HG02642 (cell line): ENCODE measurements around the gene MAPK6.
"Not testable (repeated sequence)": the region's sequence is repeated elsewhere in the genome, so short reads cannot be mapped to it uniquely, and the experiment has no call there.

ENCODE experiments used
- ATAC-seq: cut with Tn5 transposase; IDR thresholded peaks from one replicate; pipeline ENCODE4 v1.9.1; 2021; ENCODE audit warnings: mild to moderate bottlenecking; ENCODE audit not compliant: unreplicated experiment, poor library complexity

The MAPK6 gene

GRCh38 chr15:52078197-52078875 is 59.3 kb downstream of the MAPK6 start:
- ATAC-seq = no peak

DNA sequence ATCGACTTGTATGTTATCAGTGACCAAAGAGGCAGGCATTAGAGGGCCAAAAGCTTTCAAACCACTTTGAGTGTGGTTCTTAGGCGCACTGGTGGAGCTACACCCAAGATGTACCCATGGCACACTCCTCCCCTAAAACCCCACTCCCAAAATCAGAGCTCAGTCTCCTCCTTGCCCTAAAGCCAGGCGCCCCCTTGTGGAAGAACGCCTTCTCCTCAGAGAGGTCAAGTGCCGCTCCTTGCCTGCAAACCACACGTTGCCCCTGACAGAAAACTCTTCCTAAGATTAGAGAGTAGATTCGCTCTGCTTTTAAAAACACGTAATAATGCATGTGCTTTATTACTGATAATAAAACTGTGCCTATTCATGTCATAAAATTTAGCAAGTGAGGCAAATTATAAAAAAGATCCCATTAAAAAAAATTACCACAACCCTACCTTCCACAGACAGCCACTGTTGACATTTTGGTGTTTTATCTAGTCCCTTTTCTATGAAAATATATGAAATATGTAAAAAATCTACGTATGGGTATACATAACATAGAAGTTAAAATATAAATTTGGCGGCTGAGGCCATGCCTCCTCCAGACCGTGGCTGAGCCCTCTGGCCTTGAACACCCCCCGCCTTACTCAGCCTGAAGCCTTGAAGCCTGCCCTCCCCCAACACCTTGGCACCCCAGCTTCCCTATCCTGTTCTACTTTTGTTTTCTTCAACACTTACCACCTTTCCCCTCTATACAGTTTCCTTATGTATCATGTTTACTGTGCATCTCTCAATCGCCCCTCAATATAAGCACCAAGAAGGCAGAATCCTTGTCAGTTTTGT is 60.1 kb downstream of the MAPK6 start:
- no peak for ATAC-seq

DNA sequence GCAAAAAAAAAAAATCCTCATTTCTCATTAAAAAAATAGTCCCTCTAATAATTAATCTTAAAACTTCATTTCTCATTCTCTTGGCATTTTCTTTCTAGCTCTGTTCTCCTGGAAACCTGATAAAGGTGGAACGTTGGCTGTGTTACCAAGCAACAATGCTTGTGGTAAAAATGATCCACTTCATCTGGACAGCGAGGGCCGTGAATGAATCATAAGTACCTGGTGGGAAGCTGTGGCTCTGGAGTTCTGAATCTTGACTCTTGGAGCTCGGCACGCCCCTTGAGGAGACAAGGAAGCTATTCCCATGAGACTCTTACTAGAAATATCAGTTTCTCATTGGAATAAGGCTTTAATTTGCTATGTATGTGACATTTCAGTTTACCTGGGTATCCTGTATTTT is 61.0 kb downstream of the MAPK6 start:
- no peak for ATAC-seq

GRCh38 chr15:52080706-52081392 is 61.8 kb downstream of the MAPK6 start:
- ATAC-seq = no peak

DNA sequence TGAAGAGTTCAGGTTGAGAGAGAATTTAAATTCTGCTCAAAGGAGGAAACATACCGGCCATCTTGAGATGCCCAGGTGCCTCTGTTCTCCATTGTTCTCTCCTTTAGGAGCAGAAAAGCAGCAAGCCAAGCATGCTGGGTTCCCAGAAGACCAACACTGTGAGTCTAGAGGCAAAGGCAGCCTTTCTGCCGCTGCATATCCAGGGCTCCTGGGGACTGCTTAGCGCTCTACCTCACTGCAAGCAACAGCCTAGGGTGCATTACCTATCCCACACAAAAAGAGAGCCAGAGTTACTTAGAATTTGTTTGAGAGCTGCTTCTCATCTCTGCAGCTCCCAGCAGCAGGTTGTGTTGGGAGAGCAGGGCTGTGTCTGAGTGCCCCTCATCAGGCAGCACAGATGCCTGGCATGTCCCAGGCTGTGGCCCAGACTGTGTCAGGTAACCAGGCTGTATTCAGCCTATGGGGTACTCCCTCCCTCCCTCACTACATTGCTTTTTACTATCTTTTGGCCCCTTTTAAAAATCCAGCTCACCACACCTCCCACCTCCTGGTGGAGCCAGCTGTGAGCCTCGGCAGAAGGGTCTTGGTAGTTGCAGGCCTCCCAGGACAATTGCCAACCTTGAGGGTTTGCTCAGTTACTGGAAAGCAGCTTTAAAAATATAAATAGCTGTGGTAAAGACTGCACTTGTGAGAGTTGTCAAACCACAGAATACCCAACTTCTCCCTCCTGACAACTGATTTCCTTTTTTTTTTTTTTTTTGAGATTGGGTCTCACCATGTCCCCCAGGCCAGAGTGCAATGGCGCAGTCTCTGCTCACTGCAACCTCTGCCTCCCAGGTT is 63.4 kb downstream of the MAPK6 start:
- peak; percentile 74 for ATAC-seq

- ATAC-seq = peak; percentile 13
These were observed 64.0 kb downstream of the MAPK6 start for GRCh38 chr15:52083037-52083359.

DNA sequence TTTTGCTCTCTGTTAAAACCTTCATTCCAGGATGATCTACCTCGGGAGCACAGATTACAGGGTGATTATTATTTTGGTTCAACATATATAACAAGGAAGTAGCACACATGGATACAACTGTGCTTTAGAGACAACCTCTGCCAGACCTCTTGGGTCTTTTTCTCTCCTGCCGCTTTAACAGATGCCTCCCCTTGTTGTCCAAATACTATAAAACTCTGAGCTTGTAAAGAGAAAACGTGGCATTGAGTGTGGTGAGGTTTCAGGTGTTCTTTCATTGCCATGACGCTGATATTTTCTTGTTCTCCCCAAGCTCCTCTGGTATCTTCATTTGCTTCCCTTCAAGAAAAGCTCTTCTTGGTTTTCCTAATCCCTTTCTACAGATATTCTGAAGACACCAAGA is 64.6 kb downstream of the MAPK6 start:
- ATAC-seq = no peak

- ATAC-seq = no peak
These were observed 66.3 kb downstream of the MAPK6 start for GRCh38 chr15:52085299-52085698.

GRCh38 chr15:52086011-52086786 is 67.2 kb downstream of the MAPK6 start:
- ATAC-seq = no peak

GRCh38 chr15:52090193-52090592 is 71.2 kb downstream of the MAPK6 start:
- ATAC-seq = no peak

DNA sequence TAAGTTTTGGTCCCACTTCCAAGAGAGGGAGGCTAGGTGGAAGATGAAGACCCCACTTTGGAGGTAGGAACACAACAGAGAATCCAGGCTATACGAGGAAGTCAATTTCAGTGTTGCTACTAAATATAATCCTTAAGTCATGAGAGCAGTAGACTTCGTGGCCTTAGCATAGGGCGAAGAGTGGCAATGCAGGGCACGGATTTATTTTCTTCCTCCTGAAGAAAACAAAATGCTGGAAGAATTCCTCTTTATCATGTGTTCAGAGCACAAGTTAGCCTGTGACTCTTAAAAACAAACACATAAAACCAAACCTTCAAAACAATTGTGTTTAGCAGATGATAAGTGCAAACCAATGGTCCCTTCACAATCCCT is 74.1 kb downstream of the MAPK6 start:
- no peak for ATAC-seq

GRCh38 chr15:52093539-52094510 is 74.8 kb downstream of the MAPK6 start:
- no peak for ATAC-seq

- no peak for ATAC-seq
These were observed 76.0 kb downstream of the MAPK6 start for GRCh38 chr15:52094811-52095584.

GRCh38 chr15:52095597-52096262 is 76.7 kb downstream of the MAPK6 start:
- no peak for ATAC-seq

DNA sequence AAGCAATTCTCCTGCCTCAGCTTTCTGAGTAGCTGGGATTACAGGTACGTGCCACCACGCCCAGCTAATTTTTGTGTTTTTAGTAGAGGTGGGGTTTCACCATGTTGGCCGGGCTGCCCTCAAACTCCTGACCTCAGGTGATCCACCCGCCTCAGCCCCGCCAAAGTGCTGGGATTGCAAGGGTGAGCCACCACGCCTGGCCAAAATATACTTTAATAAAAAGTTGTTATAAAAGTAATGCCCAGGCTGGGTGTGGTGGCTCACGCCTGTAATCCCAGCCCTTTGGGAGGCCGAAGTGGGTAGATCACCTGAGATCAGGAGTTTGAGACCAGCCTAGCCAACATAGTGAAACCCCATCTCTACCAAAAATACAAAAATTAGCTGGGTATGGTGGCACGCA is 77.5 kb downstream of the MAPK6 start:
- not testable (repeated sequence) for ATAC-seq

GRCh38 chr15:52097180-52097579 is 78.2 kb downstream of the MAPK6 start:
- ATAC-seq = no peak

- ATAC-seq = no peak
These were observed 79.3 kb downstream of the MAPK6 start for GRCh38 chr15:52098323-52098722.
